Fibroblast of skin of left biceps (primary cell): ENCODE measurements around the gene RNFT1.
"Not testable (repeated sequence)": the region's sequence is repeated elsewhere in the genome, so short reads cannot be mapped to it uniquely, and the experiment has no call there.

ENCODE experiments used
- DNase-seq, 2 experiments: peaks; one replicate each; pipeline ENCODE4 v3.0.0-alpha.2; 2013; ENCODE audit warnings: low read depth in 2 of 2

RNFT1 gene

DNA sequence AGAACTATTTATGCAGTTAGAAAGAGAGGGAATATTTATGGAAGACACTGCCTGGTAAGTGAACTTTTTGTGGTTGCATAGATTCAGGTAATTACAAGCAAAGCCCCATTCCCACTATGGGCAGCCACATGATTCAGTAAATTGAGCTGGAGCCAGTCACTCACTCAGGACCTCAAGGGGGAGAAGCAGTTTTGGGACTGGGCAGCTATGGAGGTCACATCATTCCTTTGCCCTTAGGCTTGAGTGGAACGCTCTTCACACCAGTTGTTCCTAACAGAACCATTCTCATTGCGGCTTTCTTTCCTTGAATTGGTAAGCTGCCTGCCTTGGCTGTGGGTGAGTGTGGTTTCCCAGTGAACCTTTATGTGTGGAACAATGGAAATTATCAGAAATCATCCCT, 34.4 kb downstream of the RNFT1 start:
- DNase-seq, result not testable (repeated sequence)

DNA sequence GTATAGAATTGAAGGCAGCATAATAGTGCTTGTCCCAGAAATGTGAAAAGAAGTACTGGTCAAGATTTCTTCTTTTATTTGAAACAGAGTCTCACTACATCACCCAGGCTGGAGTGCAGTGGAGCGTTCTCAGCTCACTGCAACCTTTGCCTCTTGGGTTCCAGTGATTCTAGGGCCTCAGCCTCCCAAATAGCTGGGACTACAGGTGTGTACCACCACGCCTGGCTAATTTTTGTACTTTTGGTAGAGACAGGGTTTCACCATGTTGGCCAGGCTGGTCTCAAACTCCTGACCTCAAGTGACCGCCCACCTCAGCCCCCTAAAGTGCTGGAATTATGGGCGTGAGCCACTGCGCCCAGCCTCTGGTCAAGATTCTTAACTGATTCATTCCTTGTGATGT, 43.9 kb downstream of the RNFT1 start:
- not testable (repeated sequence) for DNase-seq

- no peak for DNase-seq
Measured at GRCh38 chr17:59916446-59916845, 48.1 kb downstream of the RNFT1 start.

GRCh38 chr17:59914274-59914854, 50.2 kb downstream of the RNFT1 start:
- peak; percentile 23 to 25 for DNase-seq

- DNase-seq, result no peak
Measured at GRCh38 chr17:59907467-59907866, 57.1 kb downstream of the RNFT1 start.

DNA sequence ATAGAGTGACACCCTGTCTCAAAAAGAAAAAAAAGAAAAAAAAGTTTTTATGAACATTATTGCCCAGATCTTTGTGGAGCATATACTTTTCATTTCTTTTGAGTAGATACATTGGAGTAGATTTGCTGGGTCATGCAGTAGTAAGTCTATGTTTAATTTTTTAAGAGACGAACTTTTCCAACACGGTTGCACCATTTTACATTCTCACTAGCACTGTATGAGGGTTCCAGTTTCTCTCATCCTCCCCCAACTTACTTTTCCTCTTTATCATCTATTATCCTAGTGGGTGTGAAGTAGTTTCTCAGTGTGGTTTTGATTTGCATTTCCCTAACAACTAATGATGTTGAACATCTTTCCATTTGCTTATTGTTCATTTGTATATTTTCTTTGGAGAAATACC, 61.1 kb downstream of the RNFT1 start:
- no peak for DNase-seq
